Skeletal muscle satellite cell (primary cell): Measurements from ENCODE around the gene WSB2. TPM values are rescaled to one million over a fixed set of nuclear protein-coding genes. Genes with fewer than 3 reads are reported as not detected.
A peak's percentile ranks its signal among the peaks of the same experiment; 100 is the strongest.
"Not testable (repeated sequence)": the region's sequence is repeated elsewhere in the genome, so short reads cannot be mapped to it uniquely, and the experiment has no call there.

ENCODE experiments used
- H3K27me3 ChIP-seq: 2 replicates; pipeline ENCODE4 v1.7.0; 2013; ENCODE audit warnings: low read length; ENCODE audit not compliant: control insufficient read depth, insufficient read depth
- H3K36me3 ChIP-seq: 2 replicates; pipeline ENCODE4 v1.7.0; 2013; ENCODE audit warnings: mild to moderate bottlenecking, control low read depth, low read length; ENCODE audit not compliant: insufficient read depth
- H3K4me1 ChIP-seq: 2 replicates; pipeline ENCODE4 v1.7.0; 2013; ENCODE audit warnings: low read length; ENCODE audit not compliant: control insufficient read depth, insufficient read depth
- H3K4me2 ChIP-seq: 2 replicates; pipeline ENCODE4 v1.7.0; 2013; ENCODE audit warnings: mild to moderate bottlenecking, low read length
- H3K4me3 ChIP-seq: 2 replicates; pipeline ENCODE4 v1.7.0; 2013; ENCODE audit warnings: low read length
- H3K9ac ChIP-seq: 2 replicates; pipeline ENCODE4 v1.7.0; 2013; ENCODE audit warnings: mild to moderate bottlenecking, low read depth, low read length, moderate library complexity
- H3K9me3 ChIP-seq: replicated peaks from 2 replicates; pipeline ENCODE4 v1.7.0; 2013; ENCODE audit warnings: mild to moderate bottlenecking, control low read depth, low read length
- small RNA-seq: library from RNA; depleted of rRNA; stranded (forward); fragments of <200 nt; gene quantifications from one replicate; pipeline ENCODE3, GENCODE V24; 2012

WSB2 gene

DNA sequence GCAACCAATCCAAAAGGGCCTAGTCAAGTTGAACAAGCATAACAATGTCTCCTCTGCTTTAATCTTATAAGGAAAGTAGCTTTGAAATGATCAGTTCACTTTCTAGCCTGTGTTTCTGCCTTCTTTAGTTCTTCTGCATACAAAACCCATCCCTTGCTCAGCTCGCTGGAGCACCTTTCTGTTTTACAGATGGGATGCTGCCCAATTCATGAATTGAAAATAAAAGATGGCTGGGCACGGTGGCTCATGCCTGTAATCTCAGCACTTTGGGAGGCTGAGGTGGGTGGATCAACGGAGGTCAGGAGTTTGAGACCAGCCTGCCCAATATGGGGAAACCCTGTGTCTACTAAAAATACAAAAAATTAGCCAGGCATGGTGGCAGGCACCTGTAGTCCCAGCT lies 49.0 kb downstream of the WSB2 start:
- Histone ChIP-seq H3K9ac (no peak overlapping the region), H3K36me3 (no peaks in the 10 kb centered on the region), H3K4me1 (no peaks in the 10 kb centered on the region), H3K4me2 (no peak overlapping the region), H3K4me3 (no peak overlapping the region), H3K27me3 (peaks cover 15% of the 10 kb centered on the region), H3K9me3 (no peaks in the 10 kb centered on the region)

DNA sequence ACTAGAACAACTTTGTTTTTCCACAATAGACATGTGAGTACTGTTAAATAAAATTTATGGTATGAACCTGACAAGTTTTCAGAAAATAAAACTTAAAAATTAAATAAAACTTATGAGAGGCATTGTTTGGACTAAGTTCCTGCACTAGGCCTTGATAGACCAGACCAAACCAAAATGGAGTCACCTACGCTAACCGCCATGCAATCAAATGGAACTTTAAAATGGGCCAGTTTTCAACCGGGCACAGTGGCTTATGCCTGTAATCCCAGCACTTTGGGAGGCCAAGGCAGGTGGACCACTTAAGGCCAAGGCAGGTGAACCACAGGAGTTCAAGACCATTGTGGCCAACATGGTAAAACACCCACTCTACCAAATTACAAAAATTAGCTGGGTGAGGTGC lies 49.6 kb downstream of the WSB2 start:
- Histone ChIP-seq H3K36me3 (no peaks in the 10 kb centered on the region), H3K9ac (no peak overlapping the region), H3K27me3 (peaks cover 17% of the 10 kb centered on the region), H3K4me2 (no peak overlapping the region), H3K9me3 (no peaks in the 10 kb centered on the region), H3K4me3 (no peak overlapping the region), H3K4me1 (no peaks in the 10 kb centered on the region)

DNA sequence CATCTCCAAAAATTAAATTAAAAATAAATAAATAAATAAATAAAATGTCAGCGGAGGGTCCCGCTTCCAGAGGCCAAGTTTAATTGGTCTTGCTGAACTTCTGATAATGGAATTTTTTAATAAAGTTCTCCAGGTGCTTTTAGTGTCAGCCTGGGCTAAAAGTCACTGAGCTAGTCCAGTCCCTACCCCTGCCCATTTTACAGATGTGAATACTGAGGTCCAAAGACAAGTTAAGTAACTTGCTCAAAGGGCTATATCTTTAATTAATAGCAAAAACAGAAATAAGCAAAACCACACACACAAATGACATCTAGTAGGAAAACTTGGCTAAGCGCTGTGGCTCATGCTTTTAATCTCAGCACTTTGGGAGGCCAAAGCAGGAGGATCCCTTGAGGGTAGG lies 50.1 kb downstream of the WSB2 start:
- H3K4me2 ChIP-seq = no peak overlapping the region
- H3K4me3 ChIP-seq = no peak overlapping the region
- no peaks in the 10 kb centered on the region for H3K9me3 ChIP-seq
- H3K4me1 ChIP-seq = no peaks in the 10 kb centered on the region
- peaks cover 17% of the 10 kb centered on the region for H3K27me3 ChIP-seq
- no peaks in the 10 kb centered on the region for H3K36me3 ChIP-seq
- H3K9ac ChIP-seq = no peak overlapping the region

DNA sequence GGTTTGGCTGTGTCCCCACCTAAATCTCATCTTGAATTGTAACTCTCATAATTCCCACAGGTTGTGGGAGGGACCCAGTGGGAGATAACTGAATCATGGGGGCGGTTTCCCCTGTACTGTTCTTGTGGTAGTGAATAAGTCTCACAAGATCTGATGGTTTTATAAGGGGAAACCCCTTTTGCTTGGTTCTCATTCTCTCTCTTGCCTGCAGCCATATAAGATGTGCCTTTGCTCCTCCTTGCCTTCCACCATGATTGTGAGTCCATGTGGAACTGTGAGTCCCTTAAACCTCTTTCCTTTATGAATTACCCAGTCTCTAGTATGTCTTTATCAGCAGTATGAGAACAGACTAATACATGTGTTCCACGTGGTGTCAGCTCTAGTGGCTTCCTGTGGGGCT lies 61.2 kb downstream of the WSB2 start:
- not testable (repeated sequence) for H3K4me3 ChIP-seq, H3K4me1 ChIP-seq, H3K36me3 ChIP-seq, H3K4me2 ChIP-seq, H3K9ac ChIP-seq, H3K9me3 ChIP-seq, H3K27me3 ChIP-seq

DNA sequence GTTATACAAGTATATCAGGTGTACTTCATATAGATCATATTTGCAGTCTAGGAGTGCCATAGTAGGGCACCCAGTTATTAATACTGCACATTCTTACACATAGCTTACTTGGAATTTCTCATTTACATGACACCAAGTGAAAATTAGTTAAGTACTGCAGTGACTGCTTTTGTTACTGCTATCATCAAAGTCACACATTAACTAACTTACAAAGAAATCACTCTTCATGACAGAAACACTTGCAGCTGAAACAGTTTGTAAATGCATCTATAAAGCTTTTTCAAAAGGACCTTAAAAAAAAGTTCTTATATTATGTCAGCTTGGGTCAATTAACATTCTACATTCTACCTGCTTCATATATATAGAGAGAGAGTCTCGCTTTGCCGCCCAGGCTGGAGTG lies 62.3 kb downstream of the WSB2 start:
- no peak overlapping the region for H3K4me2 ChIP-seq
- no peak overlapping the region for H3K9ac ChIP-seq
- H3K4me3 ChIP-seq = no peak overlapping the region
- H3K36me3 ChIP-seq = no peaks in the 10 kb centered on the region
- no peaks in the 10 kb centered on the region for H3K4me1 ChIP-seq
- H3K9me3 ChIP-seq = no peaks in the 10 kb centered on the region
- no peaks in the 10 kb centered on the region for H3K27me3 ChIP-seq

DNA sequence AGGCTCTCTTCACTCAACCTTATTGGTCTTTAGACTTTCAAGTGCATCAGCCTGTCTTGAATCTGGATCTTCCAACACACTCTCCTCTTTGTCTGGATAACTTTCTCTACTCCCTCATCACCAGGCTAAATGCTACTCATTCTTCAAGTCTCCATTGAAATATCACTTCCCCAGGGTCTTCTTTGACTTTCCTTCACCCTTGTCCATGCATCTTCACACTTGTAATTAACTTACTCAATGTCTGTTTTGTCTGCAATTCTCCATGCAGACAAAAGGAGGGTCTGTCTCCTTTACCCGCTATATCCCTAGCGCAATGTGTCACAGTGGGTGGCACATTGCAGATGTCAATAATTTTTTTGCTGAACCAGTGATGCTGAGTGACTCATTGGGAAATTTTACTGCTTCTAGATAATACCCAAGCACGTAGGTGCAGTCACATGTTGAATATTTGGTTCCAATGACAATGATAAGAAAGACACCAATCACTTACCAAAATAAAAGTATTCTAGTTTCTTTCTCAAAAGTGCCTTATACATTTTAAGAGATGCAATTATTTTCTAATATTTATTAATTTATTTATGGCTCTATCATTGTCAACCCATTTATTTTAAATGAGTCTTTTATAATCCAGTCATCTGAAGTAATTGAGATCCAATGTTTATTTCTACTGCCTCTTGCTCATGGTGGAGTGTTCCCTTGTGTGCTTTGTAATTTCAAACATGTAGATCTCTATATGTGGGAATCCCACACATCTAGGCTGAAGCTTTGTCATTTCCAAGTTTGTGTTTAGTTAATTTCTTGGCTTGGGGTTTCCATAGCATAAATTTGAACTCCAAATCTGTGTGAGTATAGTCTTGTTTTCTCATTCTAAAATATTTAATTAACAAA lies 66.2 kb downstream of the WSB2 start:
- Histone ChIP-seq H3K27me3 (no peaks in the 10 kb centered on the region), H3K36me3 (no peaks in the 10 kb centered on the region), H3K4me1 (no peaks in the 10 kb centered on the region), H3K9me3 (no peaks in the 10 kb centered on the region), H3K9ac (no peak overlapping the region), H3K4me2 (no peak overlapping the region), H3K4me3 (no peak overlapping the region)

DNA sequence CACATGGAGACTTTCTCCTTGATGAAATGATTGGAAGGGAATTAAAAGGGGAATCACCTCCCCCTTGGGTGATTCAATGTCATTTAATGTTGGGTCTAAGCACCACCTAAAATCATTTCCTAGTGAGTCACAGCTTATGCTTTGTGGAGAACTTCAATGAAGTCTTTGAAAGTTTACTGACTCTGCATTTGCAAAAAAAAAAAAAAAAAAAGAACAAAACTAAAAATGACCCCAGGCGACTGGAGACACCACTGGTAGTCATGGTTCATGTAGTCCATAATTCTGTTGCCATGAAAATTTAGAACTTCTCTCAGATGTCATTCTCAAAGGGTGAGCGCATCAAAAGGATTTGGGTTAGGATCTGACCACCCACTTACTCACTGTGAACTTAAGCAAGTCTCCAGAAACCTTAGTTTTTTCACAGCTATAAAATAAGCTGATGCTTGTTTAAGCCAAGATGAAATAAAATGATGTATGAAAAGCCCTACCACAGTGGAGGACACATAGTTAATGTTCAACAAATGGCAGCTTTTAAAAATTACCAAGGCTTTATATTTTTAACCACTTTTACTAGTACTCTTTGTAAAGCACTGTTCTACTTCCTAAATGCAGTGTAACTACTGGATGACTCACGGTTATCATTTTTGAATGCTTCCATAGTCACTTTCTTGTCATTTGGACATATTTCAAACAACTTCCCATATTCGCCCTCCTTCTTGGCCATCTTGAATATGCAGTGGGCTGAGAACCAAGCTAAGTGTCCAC lies 74.1 kb downstream of the WSB2 start:
- Histone ChIP-seq H3K9me3 (no peaks in the 10 kb centered on the region), H3K9ac (peak overlapping the region; percentile 23), H3K36me3 (no peaks in the 10 kb centered on the region), H3K4me2 (peak overlapping the region; percentile 13), H3K4me1 (peaks cover 15% of the 10 kb centered on the region), H3K4me3 (no peak overlapping the region), H3K27me3 (no peaks in the 10 kb centered on the region)

DNA sequence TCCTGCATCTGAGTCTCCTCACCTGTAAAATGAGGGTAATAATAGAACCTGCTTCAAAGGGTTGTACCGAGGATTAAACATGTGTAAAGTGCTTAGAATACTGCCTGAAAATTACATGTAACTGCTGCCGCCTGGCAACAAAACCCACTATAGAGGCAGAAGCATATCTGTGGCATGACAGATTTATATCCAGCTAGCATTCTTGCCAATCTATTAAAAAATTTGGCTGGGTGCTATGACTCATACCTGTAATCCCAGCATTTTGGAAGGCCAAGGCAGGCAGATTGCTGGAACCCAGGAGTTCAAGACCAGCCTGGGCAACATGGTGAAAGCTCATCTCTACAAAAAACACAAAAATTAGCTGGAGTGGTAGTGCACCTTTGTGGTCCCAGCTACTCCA lies 75.8 kb downstream of the WSB2 start:
- H3K4me2 ChIP-seq = no peak overlapping the region
- H3K27me3 ChIP-seq = no peaks in the 10 kb centered on the region
- no peak overlapping the region for H3K9ac ChIP-seq
- peaks cover 15% of the 10 kb centered on the region for H3K4me1 ChIP-seq
- H3K9me3 ChIP-seq = no peaks in the 10 kb centered on the region
- H3K4me3 ChIP-seq = no peak overlapping the region
- no peaks in the 10 kb centered on the region for H3K36me3 ChIP-seq

Small RNAs within 50 kb of the gene (small RNA-seq; reads per million reads assigned to genes)
- not detected for gene AC131159.1
